Left kidney (tissue), 2 donors: ENCODE results near the gene RASGRP2. TPM values are rescaled to one million over a fixed set of nuclear protein-coding genes. Genes with fewer than 3 reads are reported as not detected.

Experiments
- DNase-seq: peaks from one replicate; pipeline ENCODE4 v3.0.0-alpha.2; 2013
- polyA plus RNA-seq: library from polyadenylated mRNA; unstranded; fragments of 120-200 nt; gene quantifications from one replicate; pipeline ENCODE4 v1.2.1, GENCODE V29; 2013; ENCODE audit not compliant: insufficient read length

RASGRP2 gene
- polyA plus RNA-seq, 1 donor, result 2.6 TPM

DNA sequence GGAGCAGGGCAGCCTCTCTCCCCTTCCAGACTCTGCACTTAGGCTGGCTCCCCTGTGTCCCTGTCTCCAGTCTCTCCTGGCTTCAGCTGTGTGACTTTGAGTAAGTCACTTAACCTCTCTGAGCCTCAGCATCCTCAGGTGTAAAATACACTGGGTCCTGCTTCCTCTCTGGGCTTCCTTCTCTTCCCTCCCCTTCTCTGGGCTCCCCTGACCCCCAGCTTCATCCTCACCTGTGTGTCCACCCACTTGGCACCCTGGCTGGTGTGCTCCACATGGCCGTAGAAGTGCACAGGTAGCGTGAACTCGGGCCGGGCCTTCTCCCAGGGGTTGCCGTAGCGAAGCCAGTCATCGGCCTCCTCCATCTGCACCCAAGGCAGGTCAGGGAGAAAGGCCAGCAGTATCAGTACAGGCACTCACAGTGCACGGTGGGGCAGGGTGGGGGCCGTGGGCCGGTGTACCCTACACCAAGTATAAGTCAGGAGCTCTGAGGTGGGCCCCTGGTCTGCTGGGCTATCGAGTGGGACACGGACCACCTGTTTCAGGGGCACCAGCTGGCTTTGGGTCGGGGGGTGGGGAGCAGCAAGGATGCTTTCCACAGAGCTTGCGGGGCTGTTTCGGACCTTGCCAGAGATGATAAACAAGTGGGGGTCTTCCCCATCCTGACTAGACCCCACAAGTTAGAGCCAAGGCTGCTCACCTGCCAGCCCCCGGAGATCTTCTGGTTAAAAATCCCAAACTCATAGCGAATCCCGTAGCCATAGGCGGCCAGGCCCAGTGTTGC, 13.8 kb upstream of the RASGRP2 start:
- no peak for DNase-seq

DNA sequence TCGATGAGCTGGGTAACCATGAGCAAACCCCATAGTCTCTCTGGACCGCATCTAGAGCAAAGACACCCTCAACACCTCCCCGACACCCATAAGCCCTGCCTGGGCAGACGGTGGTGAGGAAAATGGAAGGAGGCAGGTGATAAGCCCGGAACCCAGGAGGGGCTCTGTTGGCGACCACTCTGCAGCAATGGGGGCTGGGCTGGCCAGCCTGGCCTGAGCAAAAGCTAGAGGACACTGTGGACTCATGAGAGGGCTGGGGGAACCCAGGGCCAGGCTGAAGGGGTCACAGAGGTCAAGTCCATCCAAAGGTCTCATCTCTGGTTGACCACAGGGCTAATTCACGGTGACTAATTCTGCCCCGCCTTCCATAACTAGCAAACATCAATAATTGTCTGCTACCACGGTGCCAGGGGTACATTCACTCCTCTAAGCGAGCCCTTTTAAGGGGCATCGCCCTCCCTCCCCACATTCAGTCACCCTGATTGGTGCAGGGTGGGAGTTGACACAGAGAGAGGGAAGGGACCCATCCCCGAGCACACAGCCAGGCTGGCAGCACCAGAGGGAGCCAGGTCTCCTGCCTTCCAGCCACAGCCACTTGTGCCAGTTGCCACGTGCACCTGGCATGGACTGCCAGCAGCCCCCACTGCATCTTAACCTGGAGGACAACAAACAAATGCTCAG, 11.9 kb upstream of the RASGRP2 start:
- no peak for DNase-seq

- no peak for DNase-seq
These were observed 11.1 kb upstream of the RASGRP2 start for GRCh38 chr11:64754919-64755662.

DNA sequence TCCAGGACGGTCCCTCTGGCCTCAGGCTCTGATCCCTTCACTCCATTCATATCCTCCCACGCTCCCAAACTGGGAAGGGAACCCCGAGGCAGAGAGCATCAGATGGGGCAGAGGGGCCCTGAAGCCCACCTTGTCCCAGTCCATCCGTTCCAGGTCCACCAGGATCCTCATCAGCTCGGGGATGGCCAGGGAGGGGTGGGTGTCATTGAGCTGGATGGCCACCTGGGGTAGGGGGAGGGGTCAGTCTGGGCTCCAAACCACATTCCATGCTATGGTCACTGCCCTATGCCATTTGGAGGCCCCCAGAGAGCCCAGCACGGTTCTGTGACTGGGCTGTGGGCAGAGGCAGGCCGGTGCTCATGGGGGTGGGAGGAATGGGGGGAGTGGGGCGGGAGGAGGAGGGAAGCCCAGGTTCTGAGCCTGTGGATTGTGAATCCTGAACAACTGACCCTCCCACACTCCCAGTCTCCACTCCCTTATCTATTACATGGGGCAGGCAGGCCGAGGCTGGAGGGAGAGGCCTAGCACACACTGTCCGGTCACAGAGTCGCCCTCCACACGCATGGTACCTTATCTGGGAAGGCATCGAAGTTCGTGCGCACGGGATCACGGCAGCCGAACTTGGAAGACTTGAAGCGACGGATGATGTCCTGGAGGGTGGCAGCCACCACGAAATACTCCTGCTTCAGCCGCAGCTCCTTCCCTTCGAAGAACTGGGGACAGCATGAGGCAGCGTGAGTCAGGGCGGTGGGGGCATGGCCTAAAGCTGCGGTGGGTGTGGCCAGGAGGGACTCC, 10.4 kb upstream of the RASGRP2 start:
- no peak for DNase-seq

- DNase-seq, result no peak
These were observed 9.6 kb upstream of the RASGRP2 start for GRCh38 chr11:64753380-64754123.

DNA sequence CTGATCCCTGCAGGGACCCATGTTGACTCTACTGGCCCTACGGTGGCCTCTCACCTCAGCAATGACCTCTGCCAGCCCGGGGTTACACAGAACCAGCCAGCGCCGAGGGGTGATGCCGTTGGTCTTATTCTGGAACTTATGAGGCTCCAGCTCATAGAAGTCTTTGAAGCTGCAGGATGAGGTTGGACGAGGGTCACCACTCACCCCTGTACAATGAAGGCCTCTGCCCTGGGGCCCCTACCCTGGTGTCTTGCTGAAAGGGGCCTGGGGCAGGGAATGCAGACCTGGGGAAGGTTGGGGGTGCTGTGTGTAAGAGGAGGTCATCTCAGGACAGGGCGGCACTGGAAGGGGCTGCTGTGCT, 9.1 kb upstream of the RASGRP2 start:
- no peak for DNase-seq

DNA sequence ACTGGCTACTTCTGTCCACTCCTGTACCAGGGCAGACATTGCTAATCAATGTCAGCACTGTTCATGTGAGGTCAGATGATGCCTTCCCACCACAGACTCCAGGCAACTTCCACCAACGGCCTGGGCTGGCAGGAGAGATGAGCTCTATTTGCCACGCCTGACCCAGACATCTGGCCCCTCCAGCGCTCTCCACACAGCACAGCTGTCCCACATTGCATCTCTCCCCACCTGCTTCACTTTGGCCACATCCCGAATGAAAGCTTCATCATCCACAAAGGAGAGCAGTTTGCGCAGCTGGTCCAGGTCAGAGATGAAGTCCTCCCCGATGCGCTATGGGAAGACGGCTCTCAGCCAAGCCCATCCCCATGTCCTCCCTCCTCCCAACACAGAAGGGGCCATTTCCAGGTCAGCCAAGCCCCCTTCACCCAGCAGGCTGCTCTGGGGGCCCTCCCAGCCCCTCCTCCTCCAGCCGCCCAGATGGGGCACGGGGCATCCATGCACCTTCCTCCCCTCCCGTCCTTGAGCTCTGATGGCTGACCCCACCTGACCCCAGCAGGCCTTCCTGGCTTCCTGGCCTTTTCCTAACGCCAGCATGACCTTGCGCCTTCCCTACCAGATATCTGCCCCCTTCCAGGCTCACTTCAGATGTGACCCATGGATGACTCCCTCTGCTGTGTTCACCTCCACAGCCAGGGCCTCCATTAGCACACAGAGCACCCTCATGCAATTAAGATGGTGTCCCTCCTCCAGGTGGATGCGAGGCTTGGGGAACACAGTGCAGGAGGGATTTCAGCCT, 8.4 kb upstream of the RASGRP2 start:
- DNase-seq, result no peak

DNA sequence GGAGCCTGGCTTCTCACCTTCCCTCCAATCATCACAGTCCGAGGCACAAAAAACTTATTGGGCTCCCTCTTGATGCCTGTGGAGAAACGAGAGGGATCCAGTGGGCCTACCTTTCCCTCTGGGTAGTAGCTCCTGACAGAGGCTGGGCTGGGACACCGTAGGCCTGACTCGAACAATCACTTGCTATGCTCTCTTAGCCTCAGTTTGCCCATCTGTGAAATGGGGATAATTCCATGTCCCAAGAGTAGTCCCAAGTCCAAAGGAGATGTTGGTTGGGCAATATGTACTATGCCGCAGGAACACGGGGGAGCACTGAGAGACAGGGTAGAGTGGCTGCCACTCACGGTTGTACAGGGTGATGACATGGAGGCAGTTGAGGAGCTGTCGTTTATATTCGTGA, 7.6 kb upstream of the RASGRP2 start:
- no peak for DNase-seq

DNA sequence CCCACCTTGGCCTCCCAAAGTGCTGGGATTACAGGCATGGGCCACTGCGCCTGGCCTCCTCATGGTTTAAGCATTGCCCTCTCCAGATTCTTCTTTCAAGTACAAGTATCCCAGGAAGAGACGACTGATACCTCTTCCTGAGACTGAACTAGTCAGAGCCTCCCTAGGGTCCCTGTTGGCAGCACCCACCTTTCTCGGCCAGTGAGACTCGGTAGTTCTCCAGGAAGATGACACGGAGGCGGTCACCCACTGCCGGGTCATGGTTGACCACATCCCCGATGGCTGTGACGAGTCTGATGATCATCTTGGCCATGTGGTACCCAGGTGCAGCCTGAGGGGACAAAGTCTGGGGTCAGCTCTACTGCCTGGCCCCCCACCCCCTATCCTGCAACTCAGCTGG, 7.2 kb upstream of the RASGRP2 start:
- no peak for DNase-seq

GRCh38 chr11:64750361-64751054, 6.6 kb upstream of the RASGRP2 start:
- DNase-seq, result no peak

- DNase-seq, result no peak
These were observed 4.2 kb upstream of the RASGRP2 start for GRCh38 chr11:64747961-64748665.

GRCh38 chr11:64746486-64746885, 2.5 kb upstream of the RASGRP2 start:
- no peak for DNase-seq

- DNase-seq, result no peak
These were observed 1.8 kb upstream of the RASGRP2 start for GRCh38 chr11:64745521-64746328.

- no peak for DNase-seq
These were observed 1.2 kb upstream of the RASGRP2 start for GRCh38 chr11:64745189-64745520.

- no peak for DNase-seq
These were observed 724 bp upstream of the RASGRP2 start for GRCh38 chr11:64744544-64745188.

- DNase-seq, result no peak
These were observed 902 bp downstream of the RASGRP2 start for GRCh38 chr11:64742889-64743590.

GRCh38 chr11:64742087-64742888, 1.7 kb downstream of the RASGRP2 start:
- no peak for DNase-seq
